K562 (cell line): ENCODE results near the gene KCNK4. TPM values are rescaled to one million over a fixed set of nuclear protein-coding genes. Genes with fewer than 3 reads are reported as not detected.

Source experiments
- ATF4 ChIP-seq: fragments of 450-650 bp; formaldehyde crosslinking; IDR thresholded peaks from 2 replicates; pipeline ENCODE4 v1.4.0; 2022; ENCODE audit warnings: mild to moderate bottlenecking, moderate library complexity
- CBFB ChIP-seq: sonication (generic); formaldehyde crosslinking; IDR thresholded peaks from 2 replicates; pipeline ENCODE4 v1.4.0; 2020; ENCODE audit warnings: mild to moderate bottlenecking, missing genetic modification reagents
- ETV1 ChIP-seq: fragments of 450-650 bp; conservative IDR thresholded peaks from 2 replicates; pipeline ENCODE4 v1.6.1; 2016; ENCODE audit warnings: missing genetic modification characterization, control low read depth, low read depth, missing compliant biosample characterization
- EWSR1 ChIP-seq: fragments of 450-650 bp; IDR thresholded peaks from 2 replicates; pipeline ENCODE4 v1.6.1; 2018; ENCODE audit warnings: borderline replicate concordance, mild to moderate bottlenecking, low read depth, moderate library complexity; ENCODE audit not compliant: partially characterized antibody
- GTF2E2 ChIP-seq: fragments of 200-800 bp; sonication (Bioruptor generic); IDR thresholded peaks from 2 replicates; pipeline ENCODE4 v1.6.1; 2016; ENCODE audit warnings: missing genetic modification characterization, missing compliant biosample characterization
- HMGN3 ChIP-seq: IDR thresholded peaks from 2 replicates; pipeline ENCODE4 v1.6.1; 2011; ENCODE audit warnings: borderline replicate concordance, low read depth, mild to moderate bottlenecking, mixed read lengths, low read length; ENCODE audit not compliant: insufficient read length; ENCODE audit errors: extremely low read depth
- HNRNPLL ChIP-seq: fragments of 200-400 bp; formaldehyde crosslinking; IDR thresholded peaks from 2 replicates; pipeline ENCODE4 v1.6.1; 2017; ENCODE audit warnings: low read length, low read depth, mild to moderate bottlenecking; ENCODE audit not compliant: poor library complexity, severe bottlenecking
- HOMEZ ChIP-seq: fragments of 250-450 bp; sonication (Bioruptor Pico); IDR thresholded peaks from 2 replicates; pipeline ENCODE4 v1.4.0; 2020; ENCODE audit warnings: mild to moderate bottlenecking, moderate library complexity
- IFI16 ChIP-seq: fragments of 250-450 bp; sonication (Bioruptor Pico); IDR thresholded peaks from 2 replicates; pipeline ENCODE4 v2.1.2; 2022; ENCODE audit warnings: mild to moderate bottlenecking, inconsistent platforms
- MLLT1 ChIP-seq, 2 experiments: fragments of 450-650 bp; IDR thresholded peaks; 2 replicates each; pipeline ENCODE4 v1.6.1; 2016
- PCBP1 ChIP-seq: fragments of 200-400 bp; formaldehyde crosslinking; IDR thresholded peaks from 2 replicates; pipeline ENCODE4 v1.6.1; 2018; ENCODE audit warnings: mild to moderate bottlenecking, low read depth, low read length; ENCODE audit not compliant: poor library complexity, severe bottlenecking
- POLR2AphosphoS5 ChIP-seq: IDR thresholded peaks from 2 replicates; pipeline ENCODE4 v1.6.1; 2011; ENCODE audit warnings: mild to moderate bottlenecking, low read depth, low read length, moderate library complexity; ENCODE audit not compliant: control insufficient read depth, insufficient read depth
- TBP ChIP-seq: optimal IDR thresholded peaks from 2 replicates; pipeline ENCODE3; 2011; ENCODE audit warnings: low read depth, low read length, improper control_type of control experiment
- TCFL5 ChIP-seq: fragments of 250-450 bp; sonication (Bioruptor Pico); conservative IDR thresholded peaks from 2 replicates; pipeline ENCODE4 v1.6.1; 2021; ENCODE audit warnings: mild to moderate bottlenecking, moderate library complexity, matching md5 sums
- ZC3H8 ChIP-seq: fragments of 450-650 bp; IDR thresholded peaks from 2 replicates; pipeline ENCODE4 v1.6.1; 2017
- ZNF280A ChIP-seq: fragments of 450-650 bp; IDR thresholded peaks from 2 replicates; pipeline ENCODE4 v1.6.1; 2018; ENCODE audit warnings: mild to moderate bottlenecking, low read depth; ENCODE audit not compliant: partially characterized antibody
- ZNF354B ChIP-seq: fragments of 250-450 bp; sonication (Bioruptor Pico); IDR thresholded peaks from 2 replicates; pipeline ENCODE4 v1.4.0; 2020
- ZNF445 ChIP-seq: fragments of 250-450 bp; sonication (Bioruptor Pico); IDR thresholded peaks from 2 replicates; pipeline ENCODE4 v1.4.0; 2020; ENCODE audit warnings: low read depth, mild to moderate bottlenecking, moderate library complexity
- ZNF551 ChIP-seq: fragments of 250-450 bp; sonication (Bioruptor Pico); IDR thresholded peaks from 2 replicates; pipeline ENCODE4 v1.5.0; 2021; ENCODE audit warnings: mild to moderate bottlenecking, moderate library complexity
- ZNF696 ChIP-seq: fragments of 250-450 bp; sonication (Bioruptor Pico); conservative IDR thresholded peaks from 2 replicates; pipeline ENCODE4 v1.4.0; 2020; ENCODE audit warnings: mild to moderate bottlenecking, moderate library complexity
- ZNF699 ChIP-seq: fragments of 250-450 bp; sonication (Bioruptor Pico); IDR thresholded peaks from 2 replicates; pipeline ENCODE4 v1.8.0; 2021; ENCODE audit warnings: mild to moderate bottlenecking, moderate library complexity; ENCODE audit not compliant: insufficient replicate concordance
- polyA plus RNA-seq, 8 experiments: library from polyadenylated mRNA; depleted of rRNA in 4 of 8; stranded (reverse) in 5 of 8; unstranded in 3 of 8; fragments of >200 nt; fragmentation: Nextera tagmentation in 2 of 8; fragmentation: Illumina TruSeq in 1 of 8; extraction: Ambion mirVana in 2 of 8; extraction: Trizol in 1 of 8; gene quantifications; 2 replicates each; pipeline versions ENCODE4 v1.2.1 to v1.2.3, GENCODE V29; 2011 to 2014; ENCODE audit warnings: inconsistent platforms in 1 of 8, missing spikeins in 1 of 8
- total RNA-seq, 7 experiments: library from RNA; depleted of rRNA in 6 of 7; stranded (reverse); fragments of >200 nt in 6 of 7; fragmentation: Illumina TruSeq in 2 of 7; extraction: Trizol in 2 of 7; gene quantifications; 2 replicates each; pipeline versions ENCODE4 v1.2.1 to v1.2.3, GENCODE V29; 2011 to 2021; ENCODE audit warnings: low replicate concordance in 1 of 7

KCNK4 gene
- total and polyA plus RNA-seq, 9 of the 15 experiments (the other 6 are each of a cell fraction or from before 2014, with no cell fraction given): not detected

GRCh38 chr11:64284962-64285884 is 5.9 kb upstream of the KCNK4 start, which contains the start of gene GPR137 (continued):
- TF ChIP-seq ZNF551 (CRISPR knock-in tag) (no peak), HOMEZ (no peak), HMGN3 (peak; percentile 46), ATF4 (no peak), TBP (peak; percentile 46), ETV1 (tag) (no peak), TCFL5 (CRISPR knock-in tag) (no peak), CBFB (0 out of 2 replicates have a peak, but pooled peaks have one; percentile 33), ZNF699 (CRISPR knock-in tag) (no peak), ZC3H8 (no peak), ZNF445 (CRISPR knock-in tag) (no peak), POLR2AphosphoS5 (peak; percentile 14; the same call in 1 of the 2 replicates), IFI16 (CRISPR knock-in tag) (no peak), EWSR1 (no peak), GTF2E2 (tag) (peak; percentile 80; the same call in 1 of the 2 replicates), ZNF354B (CRISPR knock-in tag) (no peak), ZNF696 (CRISPR knock-in tag) (no peak), ZNF280A (no peak), PCBP1 (no peak), MLLT1 (IDR thresholded peaks at IDR 0.05) (no peak), HNRNPLL (peak; percentile 99)
